KBM-7 (cell line): ENCODE data around the gene NHLRC3.
"Not testable (repeated sequence)": the region's sequence is repeated elsewhere in the genome, so short reads cannot be mapped to it uniquely, and the experiment has no call there.

Experiments used
- DNase-seq: peaks from one replicate; pipeline ENCODE4 v3.0.0-alpha.2; 2015
- in situ Hi-C: fragments of 300-500 bp; cut with MboI; formaldehyde crosslinking; loops from 2 replicates; pipeline ENCODE4 v1.14.3; 2020; ENCODE audit warnings: low sequenced_read_pairs, low pct_unique_long_range_greater_than_20kb, mixed read lengths

NHLRC3 gene

GRCh38 chr13:39038569-39039030 is 344 bp downstream of the NHLRC3 start:
- in situ Hi-C loops = no loop called here
- no peak for DNase-seq

GRCh38 chr13:39039041-39039440 is 785 bp downstream of the NHLRC3 start:
- in situ Hi-C loops = no loop called here

GRCh38 chr13:39040206-39040605 is 1.9 kb downstream of the NHLRC3 start:
- in situ Hi-C loops = no loop called here
- no peak for DNase-seq

More at GRCh38 chr13:39039041-39039440, 785 bp downstream of the NHLRC3 start:
- DNase-seq = no peak

- in situ Hi-C loops = no loop called here
- no peak for DNase-seq
Observed at GRCh38 chr13:39044536-39044935, 6.3 kb downstream of the NHLRC3 start.

GRCh38 chr13:39047560-39047959 is 9.3 kb downstream of the NHLRC3 start:
- in situ Hi-C loops = no loop called here
- no peak for DNase-seq

GRCh38 chr13:39048806-39049205 is 10.6 kb downstream of the NHLRC3 start:
- no peak for DNase-seq
- in situ Hi-C loops = no loop called here

- in situ Hi-C loops = no loop called here
- no peak for DNase-seq
Observed at GRCh38 chr13:39049274-39049673, 11.0 kb downstream of the NHLRC3 start.

- peak; percentile 45 for DNase-seq
- in situ Hi-C loops = no loop called here
Observed at GRCh38 chr13:39051157-39051556, 12.9 kb downstream of the NHLRC3 start.

- in situ Hi-C loops = no loop called here
- DNase-seq = no peak
Observed at GRCh38 chr13:39052944-39053343, 14.7 kb downstream of the NHLRC3 start.

- in situ Hi-C loops = no loop called here
Observed at GRCh38 chr13:39054112-39054511, 15.9 kb downstream of the NHLRC3 start.

GRCh38 chr13:39056018-39056417 is 17.8 kb downstream of the NHLRC3 start:
- in situ Hi-C loops = no loop called here
- no peak for DNase-seq

More at GRCh38 chr13:39054112-39054511, 15.9 kb downstream of the NHLRC3 start:
- no peak for DNase-seq

- in situ Hi-C loops = no loop called here
- no peak for DNase-seq
Observed at GRCh38 chr13:39058040-39058439, 19.8 kb downstream of the NHLRC3 start.

GRCh38 chr13:39062004-39062403 is 23.7 kb downstream of the NHLRC3 start:
- in situ Hi-C loops = no loop called here
- DNase-seq = no peak

GRCh38 chr13:39072842-39073241 is 34.6 kb downstream of the NHLRC3 start:
- DNase-seq = no peak
- in situ Hi-C loops = no loop called here

- no peak for DNase-seq
- in situ Hi-C loops = no loop called here
Observed at GRCh38 chr13:39073983-39074382, 35.7 kb downstream of the NHLRC3 start.

GRCh38 chr13:39086251-39086945 is 48.1 kb downstream of the NHLRC3 start:
- in situ Hi-C loops, DNase-seq: not testable (repeated sequence)

GRCh38 chr13:39091586-39091985 is 53.3 kb downstream of the NHLRC3 start:
- DNase-seq = no peak
- in situ Hi-C loops = no loop called here

GRCh38 chr13:39095500-39095899 is 57.2 kb downstream of the NHLRC3 start:
- in situ Hi-C loops = no loop called here
- no peak for DNase-seq

- no peak for DNase-seq
- in situ Hi-C loops = no loop called here
Observed at GRCh38 chr13:39099231-39099630, 61.0 kb downstream of the NHLRC3 start.
